Measurements from ENCODE around the gene MSANTD1.

MSANTD1 gene

DNA sequence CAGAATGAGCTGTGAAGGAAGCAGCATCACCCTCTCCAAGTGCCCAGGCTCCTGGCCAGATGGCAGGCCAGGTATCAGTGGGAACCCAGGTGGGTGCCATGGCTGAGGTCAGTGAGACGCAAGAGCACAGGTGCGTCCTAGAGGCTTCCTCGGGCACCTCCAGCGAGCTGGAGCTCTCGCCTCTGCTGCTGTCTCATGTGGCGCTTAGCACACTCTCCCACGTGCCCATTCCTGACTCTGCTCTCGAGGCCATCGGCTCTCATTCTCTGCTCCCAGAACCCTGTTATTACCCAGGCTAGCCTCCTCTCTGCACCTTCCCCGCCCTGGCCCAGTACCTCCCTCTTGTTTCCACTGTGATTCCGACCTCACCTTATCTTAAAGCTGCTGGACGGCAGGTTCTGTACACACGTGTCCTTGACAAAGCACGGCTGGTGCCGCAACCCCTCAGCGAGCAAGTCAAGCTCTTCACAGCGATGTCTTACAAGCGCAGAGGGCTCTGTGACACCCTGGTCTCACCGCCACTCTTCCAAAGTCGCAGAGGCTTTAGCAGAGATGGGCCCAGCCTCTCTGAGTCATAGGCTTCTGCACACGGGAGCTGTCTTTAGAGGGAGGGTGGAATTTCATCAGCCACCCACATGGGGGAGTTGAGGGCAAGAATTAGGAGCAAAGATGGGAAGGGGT lies 15.4 kb upstream of the MSANTD1 start:
- no peak for DNase-seq (ENCODE audit: low read depth)

DNA sequence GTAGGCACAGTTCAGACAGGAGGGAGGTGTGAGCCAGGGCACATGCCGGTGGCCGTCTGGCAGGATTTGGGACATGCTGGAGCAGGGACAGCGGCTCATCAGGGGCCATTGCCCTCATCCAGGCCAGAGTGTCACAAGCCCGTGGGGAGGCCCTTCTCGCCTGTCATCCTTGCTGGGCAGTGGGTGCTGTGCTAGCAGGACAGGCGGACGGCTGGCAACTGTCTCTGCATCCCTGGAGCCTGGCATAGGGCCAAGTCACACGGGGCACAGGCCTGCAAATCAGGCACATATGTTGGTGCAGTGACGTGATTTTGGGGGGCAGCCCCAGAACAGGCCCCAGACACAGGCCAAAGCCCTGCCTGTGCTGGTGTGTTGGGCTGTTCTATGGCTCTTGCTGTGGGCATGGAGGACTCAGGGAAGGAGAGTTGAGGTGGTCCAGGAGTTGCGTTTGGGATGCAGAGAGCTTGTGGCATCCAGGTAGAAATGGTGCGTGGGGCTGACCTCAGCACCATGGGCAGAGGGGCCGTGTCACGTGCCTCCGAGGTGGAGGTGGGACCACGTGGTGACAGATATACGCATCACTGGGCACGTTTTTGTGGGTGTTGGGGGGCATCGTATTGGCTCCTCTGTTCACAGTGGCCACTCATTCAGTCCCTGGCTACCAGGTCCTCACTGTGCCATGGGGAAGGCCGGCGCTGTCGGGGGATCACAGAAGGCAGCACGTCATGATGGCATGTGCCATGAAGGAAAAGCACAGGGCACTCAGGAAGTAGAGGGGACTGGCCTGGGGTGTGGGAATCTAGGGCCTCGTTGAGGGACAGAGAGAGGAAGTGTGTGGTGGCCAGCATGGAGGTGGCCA lies 14.6 kb upstream of the MSANTD1 start:
- no peak for DNase-seq (ENCODE audit: low read depth)

DNA sequence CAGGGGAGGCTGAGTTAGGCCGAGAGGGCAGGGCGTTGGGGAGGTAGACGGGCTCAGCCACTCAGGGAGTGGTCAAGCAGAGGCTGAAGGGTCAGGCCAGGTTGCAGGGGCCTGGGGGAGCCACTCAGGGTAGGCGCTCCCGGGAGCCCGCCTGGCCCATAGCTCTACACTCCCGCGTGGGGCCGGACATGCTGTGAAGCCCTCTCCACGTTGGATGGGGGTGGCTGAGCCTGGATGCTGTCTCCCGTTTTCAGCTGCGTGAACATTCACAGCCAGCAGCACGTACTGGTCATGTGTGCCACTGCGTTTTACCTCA lies 14.0 kb upstream of the MSANTD1 start:
- DNase-seq (ENCODE audit: low read depth): no peak

- DNase-seq (ENCODE audit: low read depth): no peak
These were observed 13.4 kb upstream of the MSANTD1 start for GRCh38 chr4:3235581-3235980.

DNA sequence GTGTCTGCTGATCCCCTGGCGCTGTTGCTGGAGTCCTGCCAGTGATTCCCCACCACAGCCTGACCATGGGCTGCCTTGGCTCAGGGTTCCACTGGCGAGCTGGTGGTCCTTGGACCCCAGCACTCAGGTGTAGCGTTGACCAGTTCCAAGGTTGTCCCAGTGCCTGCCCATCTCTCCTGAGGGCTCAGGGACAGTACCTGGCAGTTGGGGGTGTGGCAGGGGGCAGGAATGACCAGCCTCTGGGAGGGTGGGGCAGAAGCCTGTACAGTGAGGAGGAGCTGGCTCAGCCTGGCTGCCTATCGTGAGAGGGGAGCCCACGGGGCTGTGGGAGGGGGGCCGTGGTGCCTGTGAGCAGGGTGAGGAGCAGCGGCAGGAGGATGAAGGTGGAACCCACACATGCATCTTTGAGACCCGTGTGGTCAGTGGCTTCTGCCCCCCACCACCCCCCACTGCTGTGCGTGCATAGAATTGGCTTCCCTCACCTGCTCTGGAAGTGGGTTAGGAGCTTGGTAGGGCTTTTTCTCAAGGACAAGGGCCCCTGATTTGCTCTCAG lies 12.6 kb upstream of the MSANTD1 start:
- DNase-seq (ENCODE audit: low read depth): no peak

GRCh38 chr4:3237266-3237665 lies 11.7 kb upstream of the MSANTD1 start:
- no peak for DNase-seq (ENCODE audit: low read depth)

DNA sequence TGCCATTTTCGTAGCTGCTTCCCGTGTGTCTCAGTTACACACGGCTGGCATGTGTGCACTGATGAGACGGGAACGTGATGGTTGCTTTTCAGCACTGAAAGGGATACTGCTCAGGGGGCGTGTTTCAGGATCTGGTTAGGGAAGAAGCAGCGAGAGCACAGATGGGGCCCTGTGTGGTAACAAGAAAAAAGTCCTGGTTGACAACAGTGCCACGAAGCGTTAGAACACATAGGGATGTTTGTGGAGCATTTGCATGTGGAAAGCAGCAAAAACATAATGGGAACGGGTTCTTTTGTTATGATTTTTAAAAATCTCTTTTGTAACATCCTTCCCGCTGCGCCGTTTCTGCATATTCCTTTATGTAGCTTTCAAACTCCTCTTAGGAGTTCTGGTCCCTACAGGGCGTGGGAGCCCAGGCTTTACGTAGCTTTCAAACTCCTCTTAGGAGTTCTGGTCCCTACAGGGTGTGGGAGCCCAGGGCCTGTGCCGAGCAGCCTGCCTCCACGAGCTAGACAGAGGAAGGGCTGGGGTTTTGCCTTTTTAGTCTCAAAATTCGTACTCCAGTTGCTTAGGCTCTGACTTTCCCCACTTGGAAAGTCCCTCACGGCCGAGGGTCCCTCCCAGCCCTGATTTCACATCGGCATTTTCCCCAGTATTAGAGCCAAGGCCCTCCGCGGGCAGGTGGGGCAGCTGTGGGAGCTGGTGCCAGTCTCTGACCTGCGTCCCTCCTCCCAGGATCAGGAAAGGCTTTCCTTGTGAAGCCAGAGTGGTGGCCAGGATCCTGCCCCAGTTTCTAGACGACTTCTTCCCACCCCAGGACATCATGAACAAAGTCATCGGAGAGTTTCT lies 11.0 kb upstream of the MSANTD1 start:
- DNase-seq (ENCODE audit: low read depth): no peak

DNA sequence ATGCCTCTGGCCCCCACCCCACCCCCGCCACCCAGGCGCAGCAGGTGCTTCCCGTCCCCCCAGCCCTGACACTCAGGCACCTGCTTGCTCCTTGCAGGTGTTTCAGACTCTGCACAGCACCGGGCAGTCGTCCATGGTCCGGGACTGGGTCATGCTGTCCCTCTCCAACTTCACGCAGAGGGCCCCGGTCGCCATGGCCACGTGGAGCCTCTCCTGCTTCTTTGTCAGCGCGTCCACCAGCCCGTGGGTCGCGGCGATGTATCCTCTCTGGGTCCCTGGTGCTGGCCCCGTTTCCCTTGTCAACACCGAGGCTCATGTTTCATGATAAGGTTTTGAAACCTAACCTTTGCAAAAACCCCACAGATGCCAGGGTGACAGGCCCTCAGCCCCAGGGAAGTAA lies 10.2 kb upstream of the MSANTD1 start:
- no peak for DNase-seq (ENCODE audit: low read depth)

- DNase-seq (ENCODE audit: low read depth): no peak
These were observed 9.7 kb upstream of the MSANTD1 start for GRCh38 chr4:3239303-3239702.

DNA sequence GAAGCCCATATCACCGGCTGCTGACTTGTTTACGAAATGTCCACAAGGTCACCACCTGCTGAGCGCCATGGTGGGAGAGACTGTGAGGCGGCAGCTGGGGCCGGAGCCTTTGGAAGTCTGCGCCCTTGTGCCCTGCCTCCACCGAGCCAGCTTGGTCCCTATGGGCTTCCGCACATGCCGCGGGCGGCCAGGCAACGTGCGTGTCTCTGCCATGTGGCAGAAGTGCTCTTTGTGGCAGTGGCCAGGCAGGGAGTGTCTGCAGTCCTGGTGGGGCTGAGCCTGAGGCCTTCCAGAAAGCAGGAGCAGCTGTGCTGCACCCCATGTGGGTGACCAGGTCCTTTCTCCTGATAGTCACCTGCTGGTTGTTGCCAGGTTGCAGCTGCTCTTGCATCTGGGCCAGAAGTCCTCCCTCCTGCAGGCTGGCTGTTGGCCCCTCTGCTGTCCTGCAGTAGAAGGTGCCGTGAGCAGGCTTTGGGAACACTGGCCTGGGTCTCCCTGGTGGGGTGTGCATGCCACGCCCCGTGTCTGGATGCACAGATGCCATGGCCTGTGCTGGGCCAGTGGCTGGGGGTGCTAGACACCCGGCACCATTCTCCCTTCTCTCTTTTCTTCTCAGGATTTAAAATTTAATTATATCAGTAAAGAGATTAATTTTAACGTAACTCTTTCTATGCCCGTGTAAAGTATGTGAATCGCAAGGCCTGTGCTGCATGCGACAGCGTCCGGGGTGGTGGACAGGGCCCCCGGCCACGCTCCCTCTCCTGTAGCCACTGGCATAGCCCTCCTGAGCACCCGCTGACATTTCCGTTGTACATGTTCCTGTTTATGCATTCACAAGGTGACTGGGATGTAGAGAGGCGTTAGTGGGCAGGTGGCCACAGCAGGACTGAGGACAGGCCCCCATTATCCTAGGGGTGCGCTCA lies 8.7 kb upstream of the MSANTD1 start:
- DNase-seq (ENCODE audit: low read depth): no peak

DNA sequence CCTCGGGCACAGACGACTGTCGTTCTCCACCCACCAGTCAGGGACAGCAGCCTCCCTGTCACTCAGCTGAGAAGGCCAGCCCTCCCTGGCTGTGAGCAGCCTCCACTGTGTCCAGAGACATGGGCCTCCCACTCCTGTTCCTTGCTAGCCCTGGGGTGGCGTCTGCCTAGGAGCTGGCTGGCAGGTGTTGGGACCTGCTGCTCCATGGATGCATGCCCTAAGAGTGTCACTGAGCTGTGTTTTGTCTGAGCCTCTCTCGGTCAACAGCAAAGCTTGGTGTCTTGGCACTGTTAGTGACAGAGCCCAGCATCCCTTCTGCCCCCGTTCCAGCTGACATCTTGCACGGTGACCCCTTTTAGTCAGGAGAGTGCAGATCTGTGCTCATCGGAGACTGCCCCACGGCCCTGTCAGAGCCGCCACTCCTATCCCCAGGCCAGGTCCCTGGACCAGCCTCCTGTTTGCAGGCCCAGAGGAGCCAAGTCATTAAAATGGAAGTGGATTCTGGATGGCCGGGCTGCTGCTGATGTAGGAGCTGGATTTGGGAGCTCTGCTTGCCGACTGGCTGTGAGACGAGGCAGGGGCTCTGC lies 7.9 kb upstream of the MSANTD1 start:
- no peak for DNase-seq (ENCODE audit: low read depth)

- no peak for DNase-seq (ENCODE audit: low read depth)
These were observed 6.9 kb upstream of the MSANTD1 start for GRCh38 chr4:3241898-3242524.

- DNase-seq (ENCODE audit: low read depth): no peak
These were observed 5.7 kb upstream of the MSANTD1 start for GRCh38 chr4:3243136-3243780.

- no peak for DNase-seq (ENCODE audit: low read depth)
These were observed 5.0 kb upstream of the MSANTD1 start for GRCh38 chr4:3244002-3244401.

DNA sequence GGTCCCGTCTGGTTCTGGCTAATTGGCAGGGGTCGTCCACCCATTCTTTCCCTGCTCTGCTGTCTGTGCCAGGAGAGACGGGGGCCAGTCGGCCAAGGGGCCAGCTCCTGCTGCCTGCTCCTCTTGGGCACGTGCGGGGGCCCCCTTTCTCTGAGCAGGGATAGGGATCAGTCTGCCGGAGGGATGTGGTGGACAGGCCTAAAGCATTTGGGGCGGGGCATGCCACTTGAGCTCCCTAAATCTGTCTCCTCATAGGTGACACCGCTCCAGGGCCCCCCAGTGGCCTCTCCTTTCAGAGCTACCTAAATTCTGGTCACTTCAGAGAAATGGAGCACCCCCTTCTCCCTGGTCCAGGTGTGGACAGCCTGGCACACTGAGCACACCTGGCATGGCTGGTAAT lies 4.2 kb upstream of the MSANTD1 start:
- DNase-seq (ENCODE audit: low read depth): no peak

GRCh38 chr4:3245676-3246075 lies 3.3 kb upstream of the MSANTD1 start:
- no peak for DNase-seq (ENCODE audit: low read depth)

DNA sequence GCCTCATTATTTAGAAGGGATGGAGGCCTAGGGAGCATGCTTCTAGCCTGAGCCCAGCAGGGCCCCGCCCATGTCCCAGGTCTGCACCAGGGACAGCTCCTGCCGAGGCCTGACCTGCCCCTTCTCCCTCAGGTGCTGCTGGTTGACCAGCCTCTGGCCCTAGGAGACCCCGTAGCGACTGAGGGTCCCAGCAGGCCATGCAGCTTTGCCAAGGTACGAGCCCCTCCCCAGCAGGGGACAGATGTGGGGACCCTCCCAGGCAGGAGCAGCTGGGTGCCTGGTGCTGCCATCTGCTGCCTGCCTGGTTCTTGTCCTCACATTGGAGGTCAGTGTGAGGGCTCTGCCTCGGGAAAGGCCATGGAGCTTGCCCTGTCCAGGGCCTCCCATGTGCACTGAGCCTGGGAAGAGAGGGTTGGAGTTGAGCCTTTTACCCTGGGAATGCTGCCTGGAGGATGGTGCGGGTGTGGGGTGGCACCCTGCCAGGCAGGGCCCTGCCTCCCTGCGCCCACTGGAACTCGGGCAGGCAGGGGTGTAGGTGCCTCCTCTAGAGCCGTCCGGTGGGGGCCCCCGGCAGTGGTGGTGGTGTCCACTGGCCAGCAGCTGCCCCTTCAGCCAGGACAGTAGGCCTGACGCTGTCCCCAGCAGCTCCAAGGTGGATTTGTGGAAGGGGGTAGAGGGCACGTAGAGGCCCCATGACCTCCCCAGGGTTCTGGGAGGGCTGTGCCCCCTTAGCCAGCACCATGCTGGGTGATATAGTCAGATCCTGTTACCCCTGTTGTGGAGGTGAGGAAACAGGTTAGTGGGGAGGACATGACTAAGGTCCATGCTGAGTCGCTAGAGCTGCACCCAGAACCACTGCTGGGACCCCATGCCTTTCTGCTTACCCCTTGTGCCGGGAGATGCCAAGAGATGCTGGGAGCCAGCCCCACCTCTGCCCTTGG lies 2.2 kb upstream of the MSANTD1 start:
- no peak for DNase-seq (ENCODE audit: low read depth)

DNA sequence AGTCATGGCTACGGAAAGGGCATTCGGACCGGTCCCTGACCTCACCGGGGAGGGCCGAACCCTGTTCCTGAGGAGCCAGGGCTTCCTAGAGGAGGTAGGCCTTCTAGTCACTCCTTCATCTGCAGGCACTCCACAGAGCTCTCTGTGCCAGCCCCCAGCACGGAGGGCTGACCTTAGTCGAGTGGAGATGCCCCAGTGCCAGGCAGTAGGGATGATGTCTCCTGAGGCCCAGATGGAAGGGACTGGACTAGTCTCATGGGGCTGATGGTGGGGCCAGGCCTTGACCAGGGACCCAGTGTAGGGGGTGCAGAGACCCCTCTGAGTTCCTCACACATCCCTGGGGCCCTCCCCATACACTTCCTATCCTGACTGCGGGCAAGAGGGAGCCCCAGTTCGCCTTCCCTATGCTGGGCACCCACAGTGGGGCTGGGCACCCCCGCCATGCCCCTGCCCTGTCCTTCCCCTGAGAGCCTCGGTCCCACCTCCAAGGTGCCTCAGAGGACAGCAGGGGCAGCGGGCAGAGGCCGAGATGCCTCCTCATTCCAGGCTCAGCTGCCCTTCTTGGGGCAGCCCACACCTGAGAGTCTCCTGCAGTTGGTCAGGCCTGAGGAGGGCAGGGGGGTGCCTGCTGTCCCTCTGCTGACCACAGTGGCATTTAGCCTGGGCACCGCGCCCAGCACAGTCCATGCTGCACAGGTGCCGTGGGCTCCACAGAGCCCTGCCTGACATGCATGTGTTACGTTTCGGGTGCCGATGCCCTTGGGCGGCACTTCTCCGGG lies 1.4 kb upstream of the MSANTD1 start:
- DNase-seq (ENCODE audit: low read depth): no peak

Measured in HS-5 (cell line).